CD4-positive, alpha-beta T cell treated with Interleukin-17A for 1 hour (primary cell): ENCODE results near the gene CALY.

ENCODE experiments used
- DNase-seq: peaks from one replicate; pipeline ENCODE4 v3.0.0-alpha.2; 2020

Gene CALY

DNA sequence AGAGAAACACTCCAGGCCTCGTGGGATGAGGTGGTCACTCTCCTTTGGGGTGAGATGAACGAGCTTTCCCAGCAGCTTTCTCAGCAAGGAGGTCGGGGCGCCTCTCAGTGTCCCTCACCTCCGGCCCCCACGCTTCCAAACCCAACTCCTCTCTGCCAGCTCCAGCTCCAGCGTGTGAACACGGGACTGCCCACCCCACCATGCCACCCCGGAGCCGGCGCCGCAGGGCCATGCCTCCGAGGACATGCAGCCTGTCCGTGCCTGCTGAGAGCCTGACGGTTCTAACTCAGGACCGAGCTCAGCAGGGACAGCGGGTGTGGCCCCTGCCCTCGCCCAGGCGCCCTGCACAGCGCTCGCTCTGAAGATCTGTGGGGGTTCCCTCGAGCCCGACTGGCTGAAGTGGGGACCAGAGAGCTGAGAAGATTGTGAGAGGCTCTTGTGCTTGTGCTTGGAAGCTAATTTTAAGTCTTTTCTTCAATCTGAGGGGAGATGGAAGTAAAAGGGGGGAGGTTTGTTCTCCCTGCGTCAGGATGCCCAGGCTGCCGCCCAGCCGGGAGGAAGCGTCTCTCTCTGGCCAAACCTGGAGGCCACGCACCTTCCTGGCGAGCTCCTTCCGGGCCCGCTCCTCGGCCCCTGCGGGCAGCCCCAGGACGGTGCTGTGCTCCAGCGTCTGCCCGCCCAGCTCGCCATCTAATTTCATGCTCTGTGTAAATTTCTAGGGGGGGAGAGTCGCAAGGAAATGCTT lies 54.9 kb downstream of the CALY start:
- no peak for DNase-seq

DNA sequence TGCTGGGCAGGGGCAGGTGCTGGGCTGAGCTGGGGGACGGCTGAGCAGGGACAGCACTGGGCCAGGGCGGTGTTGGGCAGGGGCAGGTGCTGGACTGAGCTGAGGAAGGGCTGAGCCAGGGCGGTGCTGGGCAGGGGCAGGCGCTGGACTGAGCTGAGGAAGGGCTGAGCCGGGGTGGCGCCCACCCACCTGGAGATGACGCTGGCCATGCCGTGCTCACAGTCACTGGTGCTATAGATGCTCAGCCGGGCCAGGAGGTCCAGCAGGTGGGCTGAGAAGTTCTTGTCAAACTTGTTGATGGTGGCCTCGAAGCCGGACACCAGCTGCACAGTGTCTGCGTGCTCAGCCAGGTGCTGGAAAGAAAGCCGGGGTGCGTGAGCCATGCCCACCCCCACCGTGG lies 55.6 kb downstream of the CALY start:
- DNase-seq: no peak

DNA sequence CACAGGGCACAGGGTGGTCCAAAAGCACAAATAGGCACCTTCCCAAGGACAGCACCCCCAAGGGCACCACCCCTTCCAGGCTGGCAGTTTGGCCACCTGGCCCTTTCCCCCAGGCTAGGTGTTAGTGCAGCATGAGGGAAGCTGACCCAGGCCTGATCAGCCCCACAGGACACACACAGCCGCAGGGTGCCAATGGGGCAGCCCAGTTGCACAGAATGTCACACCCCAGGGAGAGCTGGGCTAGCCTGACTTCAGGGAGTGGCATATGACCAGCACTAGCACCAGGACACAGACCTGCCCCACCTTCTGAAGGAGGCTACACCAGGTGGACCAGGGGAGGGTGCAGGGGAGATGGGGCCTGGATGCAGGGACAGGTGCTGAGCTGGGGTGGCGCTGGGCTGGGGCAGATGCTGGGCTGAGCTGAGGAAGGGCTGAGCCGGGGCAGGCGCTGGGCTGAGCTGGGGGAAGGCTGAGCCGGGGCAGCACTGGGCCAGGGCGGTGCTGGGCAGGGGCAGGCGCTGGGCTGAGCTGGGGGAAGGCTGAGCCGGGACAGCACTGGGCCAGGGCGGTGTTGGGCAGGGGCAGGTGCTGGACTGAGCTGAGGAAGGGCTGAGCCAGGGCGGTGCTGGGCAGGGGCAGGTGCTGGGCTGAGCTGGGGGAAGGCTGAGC lies 56.2 kb downstream of the CALY start:
- no peak for DNase-seq

DNA sequence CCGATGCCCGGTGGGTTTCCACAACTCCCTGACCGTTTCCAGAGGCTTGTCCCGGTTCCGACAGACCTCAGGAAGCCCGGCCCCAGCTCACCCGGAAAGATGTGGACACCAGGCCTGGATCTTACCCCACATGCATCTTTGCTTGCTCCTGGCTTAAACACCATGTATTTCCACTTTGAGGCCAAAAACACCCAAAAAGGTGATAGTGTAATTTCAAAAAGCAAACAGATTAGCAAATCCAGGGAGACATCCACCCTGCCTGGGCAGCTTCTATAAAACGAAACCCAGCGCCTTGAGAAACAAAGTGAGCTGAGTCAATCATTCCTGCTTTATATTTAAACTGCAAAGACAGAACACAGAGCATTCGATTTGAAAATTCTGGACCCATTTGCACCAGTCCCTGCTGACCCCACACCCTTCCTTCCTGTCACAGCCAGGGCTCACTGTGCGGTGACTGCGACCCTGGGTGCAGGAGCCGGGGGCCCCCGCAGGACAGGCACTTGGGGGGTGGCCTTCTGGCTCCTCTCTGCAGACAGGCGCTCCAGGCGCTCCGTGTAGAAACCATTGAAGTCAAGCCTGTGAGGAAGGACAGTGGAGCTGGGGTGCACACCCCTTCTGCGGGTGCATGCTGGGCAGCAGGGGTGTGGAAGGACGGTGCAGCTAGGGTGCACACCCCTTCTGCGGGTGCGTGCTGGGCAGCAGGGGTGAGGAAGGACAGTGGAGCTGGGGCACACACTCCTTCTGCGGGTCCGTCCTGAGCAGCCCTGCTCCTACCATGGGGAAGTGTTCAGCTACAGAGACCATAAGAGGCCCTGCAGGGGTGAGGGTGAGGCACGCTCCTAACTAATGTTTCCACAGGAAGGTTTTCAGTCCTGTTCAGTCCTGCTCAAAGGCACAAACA lies 57.1 kb downstream of the CALY start:
- no peak for DNase-seq

DNA sequence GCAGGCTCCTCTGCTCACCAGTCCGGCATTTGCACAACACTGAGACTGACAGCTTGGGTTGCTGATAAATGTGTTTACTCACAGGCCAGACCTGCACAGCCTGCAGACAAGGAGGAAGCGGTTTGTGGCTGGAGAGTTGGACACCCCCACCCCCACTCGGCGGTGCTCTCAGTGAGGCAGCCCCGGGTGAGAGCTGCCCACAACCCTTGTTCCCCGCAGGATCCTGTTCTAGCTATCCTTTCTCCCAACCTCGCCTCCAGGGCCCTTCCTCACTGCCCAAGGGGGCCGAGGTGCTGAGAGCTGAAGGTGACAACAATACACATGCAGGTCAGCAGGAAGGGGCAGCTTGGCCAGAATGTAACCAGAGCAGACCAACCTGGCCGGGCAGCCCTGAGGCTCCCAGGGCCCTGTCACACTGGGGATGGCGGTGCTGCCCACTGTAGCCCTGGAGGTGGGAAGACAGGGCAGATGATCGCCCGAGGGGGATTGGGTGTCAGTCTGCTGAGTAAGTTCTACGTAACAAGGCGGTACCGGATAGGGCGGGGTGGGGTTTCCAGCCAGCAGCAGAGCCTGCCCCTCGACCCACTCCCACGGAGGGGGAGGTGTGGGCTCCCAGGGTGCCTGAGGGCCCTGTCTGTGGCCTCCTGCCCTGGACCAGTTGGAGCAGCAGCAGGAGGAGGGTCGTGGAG lies 58.0 kb downstream of the CALY start:
- DNase-seq: peak; percentile 86

DNA sequence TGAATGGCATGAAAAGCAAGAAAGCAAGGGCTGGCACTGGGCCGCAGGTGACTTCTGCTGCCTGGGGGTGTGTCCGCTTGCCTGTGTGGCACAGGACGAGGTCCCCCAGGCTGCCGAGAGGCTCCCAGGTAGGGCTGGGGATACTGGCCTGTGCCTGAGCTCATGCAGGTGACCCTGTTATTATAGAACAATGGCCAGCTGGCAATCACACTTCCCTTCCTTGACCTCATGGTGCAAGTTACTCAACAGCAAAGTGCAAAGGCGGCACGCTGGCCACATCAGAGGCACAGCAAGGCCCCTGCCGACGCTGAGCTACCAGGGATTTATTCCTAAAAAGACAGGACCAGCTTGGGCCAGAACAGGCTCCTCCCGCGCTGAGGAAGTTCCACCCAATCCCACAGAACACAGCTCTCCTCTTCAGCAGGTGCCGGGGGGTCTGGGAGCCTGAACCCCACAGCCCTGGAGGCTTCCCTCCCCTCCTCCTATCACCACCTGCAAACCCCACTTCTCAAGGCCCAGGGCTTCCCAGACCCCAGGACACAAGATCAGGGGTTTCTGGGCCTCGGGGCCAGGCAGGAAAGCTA lies 58.6 kb downstream of the CALY start:
- no peak for DNase-seq

DNA sequence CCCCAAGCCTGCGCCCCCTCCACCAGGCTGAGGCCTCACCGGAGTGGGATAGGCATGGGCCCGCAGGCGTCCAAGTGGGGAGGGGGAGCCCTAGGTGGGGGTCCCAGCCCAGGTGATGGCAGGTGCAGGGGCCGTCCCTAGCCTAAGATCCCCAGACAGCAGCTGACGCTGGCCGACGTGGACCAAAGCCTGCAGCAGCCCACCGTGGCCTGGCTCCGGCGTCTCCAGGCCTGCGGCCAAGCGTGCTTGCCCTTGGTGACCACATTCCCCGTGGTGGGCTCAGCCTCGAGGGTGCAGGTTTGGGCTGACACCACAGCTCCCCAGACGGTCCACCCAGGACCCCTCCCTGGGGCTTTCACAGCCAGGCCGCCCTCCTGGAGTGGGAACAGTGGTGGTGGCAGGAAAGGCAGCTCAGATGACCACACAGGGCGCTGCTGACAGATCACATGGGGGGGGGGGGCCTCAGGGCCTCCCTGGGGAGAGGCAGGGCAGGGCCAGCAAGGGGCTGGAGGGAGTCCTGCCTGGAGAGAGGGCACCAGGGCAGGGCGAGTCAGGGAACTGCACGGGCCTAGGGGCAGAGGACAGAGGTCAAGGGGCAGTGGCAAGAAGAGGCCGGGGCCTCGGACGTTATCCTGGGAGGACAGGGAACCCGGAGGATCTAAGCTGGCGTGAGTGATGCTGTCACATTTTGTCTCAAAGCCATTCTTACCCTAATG lies 59.3 kb downstream of the CALY start:
- no peak for DNase-seq

DNA sequence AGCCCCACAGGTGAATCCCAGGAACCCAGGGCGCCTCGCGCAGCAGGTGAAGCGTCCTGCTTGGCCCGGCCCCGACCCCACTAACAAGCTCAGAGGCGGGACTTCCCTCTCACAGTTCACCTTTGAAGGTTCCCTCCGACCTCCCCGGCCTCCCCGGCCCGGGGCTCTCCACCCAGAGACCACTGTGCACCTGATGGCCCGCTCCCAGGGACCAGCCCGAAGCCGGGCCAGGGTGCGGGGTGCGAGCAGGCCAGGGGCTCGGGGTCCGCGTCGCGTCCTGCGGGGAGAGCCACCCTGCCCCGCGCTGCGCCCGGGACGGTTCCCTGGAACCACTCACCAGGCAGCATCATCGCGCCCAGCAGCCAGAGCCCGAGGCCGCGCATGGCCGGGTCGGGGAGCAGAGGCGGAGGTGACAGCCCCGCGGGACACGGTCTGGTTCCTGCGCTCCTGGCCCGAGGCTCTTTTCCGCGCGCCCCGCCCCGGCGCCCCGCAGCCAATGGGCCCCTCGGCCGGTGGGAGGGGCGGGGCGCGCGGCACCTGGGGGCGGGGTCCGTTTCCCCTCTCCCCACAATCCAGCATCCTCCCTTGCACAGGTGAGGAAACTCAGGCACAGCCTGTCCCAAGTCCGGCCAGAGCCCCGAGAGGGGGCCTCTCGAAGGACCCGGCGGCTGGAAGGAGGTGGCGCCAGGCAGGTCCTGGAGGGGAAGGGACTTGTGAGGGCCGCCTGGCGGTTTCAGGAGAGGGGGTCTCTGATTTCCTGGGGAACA lies 60.1 kb downstream of the CALY start, which contains the start of gene ADAM8:
Gene ADAM8, minus strand, starts transcription at position 434 of the 767 bp plus-strand sequence. Its CDS starts 51 bp downstream, at position 383.
- DNase-seq: peak; percentile 75

DNA sequence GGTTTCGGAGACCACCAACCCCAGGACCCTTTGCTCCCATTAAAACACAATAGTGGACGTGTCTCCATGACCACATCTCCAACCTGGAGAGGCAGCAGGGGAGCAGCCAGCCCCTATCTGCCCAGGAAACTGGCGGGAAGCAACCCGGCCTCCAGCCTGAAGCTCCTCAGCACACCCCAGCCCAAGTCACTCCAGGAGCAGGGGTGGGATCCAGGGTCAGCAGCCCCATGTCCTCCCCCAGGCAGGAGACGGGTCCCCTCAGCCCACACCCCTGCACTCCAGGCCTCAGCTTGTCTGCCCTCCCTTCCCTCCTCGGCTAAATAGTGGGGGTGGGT lies 60.6 kb downstream of the CALY start:
- no peak for DNase-seq

DNA sequence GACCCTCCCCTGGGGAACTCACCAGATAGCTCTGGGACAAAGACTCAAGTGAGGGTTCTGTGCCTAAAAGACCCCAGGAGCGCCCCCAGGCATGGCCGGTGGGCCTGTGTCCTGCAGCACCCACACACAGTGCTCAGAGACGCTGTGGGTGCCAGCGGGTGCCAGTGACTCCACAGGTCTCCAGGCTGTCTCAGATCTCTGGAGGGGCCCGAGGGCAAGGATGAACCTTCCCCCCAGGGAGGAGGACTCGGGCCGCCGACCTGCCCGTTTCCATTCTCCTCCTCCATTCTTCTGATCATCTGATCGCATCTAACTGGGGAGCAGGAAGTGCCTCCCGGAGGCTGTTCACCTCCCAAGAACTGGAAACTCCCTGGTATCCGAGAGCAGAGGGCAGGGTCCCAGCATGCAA lies 61.0 kb downstream of the CALY start:
- peak; percentile 61 for DNase-seq

DNA sequence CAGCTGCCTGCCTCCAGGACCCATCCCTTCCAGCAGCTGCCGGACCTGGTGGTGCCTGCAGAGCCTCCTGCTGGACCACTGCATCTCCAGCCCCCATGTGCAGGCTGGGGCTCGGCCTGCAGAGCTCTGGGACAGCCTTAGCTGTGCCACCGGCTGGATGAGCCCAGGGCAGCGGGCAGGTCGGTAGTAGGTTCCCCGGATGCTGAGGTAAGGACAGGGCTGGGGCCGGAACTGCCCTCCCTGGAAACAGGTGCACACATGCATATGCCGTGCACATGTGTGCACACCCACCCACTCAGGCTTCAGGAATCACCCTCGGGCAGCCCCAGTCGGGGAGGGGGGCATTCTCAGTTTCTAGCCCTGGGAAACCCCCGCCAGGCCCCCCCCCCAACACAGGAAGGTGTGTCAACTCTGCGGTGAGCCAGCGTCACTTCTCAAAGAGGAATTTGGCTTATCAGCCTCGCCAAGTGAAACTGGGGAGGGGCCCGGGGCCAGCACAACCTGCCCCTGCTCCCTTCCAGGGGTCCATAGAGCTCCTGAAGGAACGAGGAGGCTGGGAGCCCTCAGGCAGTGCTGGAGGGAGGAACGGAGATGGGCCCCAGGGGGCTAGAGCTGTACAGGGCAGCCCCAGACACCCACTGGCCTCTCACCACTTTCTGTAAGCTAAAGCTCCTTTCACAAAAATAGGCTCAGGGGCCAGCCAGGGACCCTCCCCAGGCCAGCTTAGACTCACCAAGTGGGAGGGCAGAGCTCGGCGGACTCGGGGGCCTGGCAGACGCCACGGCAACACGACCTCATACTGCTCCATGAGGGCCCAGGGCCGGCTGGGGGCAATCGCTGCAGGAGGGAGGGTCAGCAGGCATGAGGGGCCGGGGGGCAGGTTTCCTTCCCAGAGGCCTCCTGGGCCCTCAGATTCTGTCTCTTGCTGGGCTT lies 61.7 kb downstream of the CALY start:
- peak; percentile 90 for DNase-seq
